ENCODE data around the gene PEX5L. TPM values are rescaled to one million over a fixed set of nuclear protein-coding genes. Genes with fewer than 3 reads are reported as not detected.
A peak's percentile ranks its signal among the peaks of the same experiment; 100 is the strongest.

Gene PEX5L
- total RNA-seq, 1 donor from 2014 or later: under 0.01 TPM

DNA sequence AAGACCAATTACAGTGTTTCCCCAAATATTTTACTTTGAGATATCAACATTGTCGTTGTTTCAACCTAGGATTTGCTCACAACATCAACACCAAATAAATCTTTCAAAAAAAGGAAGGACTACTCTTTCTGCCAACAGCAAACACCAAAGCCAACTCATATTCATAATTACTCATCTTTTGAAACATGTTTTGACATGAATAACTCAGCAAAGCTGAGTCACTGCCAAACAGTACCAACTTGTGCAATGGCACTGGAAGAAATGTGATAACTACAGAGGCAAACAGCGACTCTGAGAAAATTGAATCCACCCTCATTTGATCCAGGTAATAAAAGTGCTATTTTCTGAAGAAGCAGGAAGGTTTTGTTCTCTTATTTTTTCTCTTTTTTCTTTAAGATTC lies 67.2 kb downstream of the PEX5L start:
- DNase-seq (ENCODE audit: low read depth): peak; percentile 96

DNA sequence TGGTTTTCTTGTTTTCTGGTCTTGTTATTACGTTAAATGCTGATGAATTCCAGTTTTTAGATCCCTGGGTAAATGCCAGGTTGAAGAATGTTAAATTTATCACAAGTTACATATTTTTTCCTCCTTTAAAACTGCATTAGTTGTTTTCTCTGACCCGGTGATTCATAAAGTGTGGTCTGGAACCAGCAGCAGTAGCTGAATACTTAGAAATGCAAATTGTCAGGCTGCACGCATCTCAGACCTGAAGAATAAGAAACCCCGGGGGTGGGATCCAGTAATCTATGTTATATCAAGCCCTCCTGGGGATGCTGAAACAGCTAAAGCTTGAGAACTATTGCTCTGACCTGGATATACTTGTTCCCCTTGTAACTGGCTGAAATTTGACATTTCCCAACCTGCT lies 69.1 kb downstream of the PEX5L start:
- no peak for FAIRE-seq
- DNase-seq (ENCODE audit: low read depth): no peak

More for the DNA sequence above, 67.2 kb downstream of the PEX5L start:
- Histone ChIP-seq H3K36me3 (ENCODE audit: control insufficient read depth, insufficient read depth, low read length) (no peaks in the 10 kb centered on the region), H3K27me3 (ENCODE audit: control insufficient read depth, insufficient read depth, low read length) (no peaks in the 10 kb centered on the region), H3K4me3 (ENCODE audit: low read depth, low read length) (no peak overlapping the region)
- FAIRE-seq: no peak
- TF ChIP-seq, protein P1, sequence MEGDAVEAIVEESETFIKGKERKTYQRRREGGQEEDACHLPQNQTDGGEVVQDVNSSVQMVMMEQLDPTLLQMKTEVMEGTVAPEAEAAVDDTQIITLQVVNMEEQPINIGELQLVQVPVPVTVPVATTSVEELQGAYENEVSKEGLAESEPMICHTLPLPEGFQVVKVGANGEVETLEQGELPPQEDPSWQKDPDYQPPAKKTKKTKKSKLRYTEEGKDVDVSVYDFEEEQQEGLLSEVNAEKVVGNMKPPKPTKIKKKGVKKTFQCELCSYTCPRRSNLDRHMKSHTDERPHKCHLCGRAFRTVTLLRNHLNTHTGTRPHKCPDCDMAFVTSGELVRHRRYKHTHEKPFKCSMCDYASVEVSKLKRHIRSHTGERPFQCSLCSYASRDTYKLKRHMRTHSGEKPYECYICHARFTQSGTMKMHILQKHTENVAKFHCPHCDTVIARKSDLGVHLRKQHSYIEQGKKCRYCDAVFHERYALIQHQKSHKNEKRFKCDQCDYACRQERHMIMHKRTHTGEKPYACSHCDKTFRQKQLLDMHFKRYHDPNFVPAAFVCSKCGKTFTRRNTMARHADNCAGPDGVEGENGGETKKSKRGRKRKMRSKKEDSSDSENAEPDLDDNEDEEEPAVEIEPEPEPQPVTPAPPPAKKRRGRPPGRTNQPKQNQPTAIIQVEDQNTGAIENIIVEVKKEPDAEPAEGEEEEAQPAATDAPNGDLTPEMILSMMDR (IDR thresholded peaks at IDR 0.05; ENCODE audit: insufficient read depth, low read length, severe bottlenecking): no peak

DNA sequence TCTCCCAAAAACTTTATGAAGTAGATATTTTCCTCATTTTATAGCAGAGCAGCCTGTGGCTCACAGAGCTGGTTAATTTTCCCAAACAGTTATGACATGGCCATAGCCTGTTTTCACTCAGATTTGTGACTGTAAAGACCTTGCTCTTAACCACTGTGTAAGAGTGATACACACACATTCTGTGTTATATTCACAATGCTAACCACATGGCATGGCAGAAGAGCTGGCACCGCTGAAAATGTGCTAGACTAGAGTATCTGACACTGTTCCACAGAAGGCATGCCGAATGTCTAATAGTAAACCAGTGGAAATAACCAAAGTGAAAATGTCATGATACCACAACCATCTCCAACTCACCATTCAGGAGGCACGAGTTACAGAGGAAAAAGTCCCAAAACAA lies 71.8 kb downstream of the PEX5L start:
- no peaks in the 10 kb centered on the region for H3K27me3 ChIP-seq (ENCODE audit: control insufficient read depth, insufficient read depth, low read length)
- no peak for FAIRE-seq
- H3K4me3 ChIP-seq (ENCODE audit: low read depth, low read length): no peak overlapping the region
- TF ChIP-seq, protein P1 (IDR thresholded peaks at IDR 0.05; ENCODE audit: insufficient read depth, low read length, severe bottlenecking): no peak
- no peak for DNase-seq (ENCODE audit: low read depth)
- no peaks in the 10 kb centered on the region for H3K36me3 ChIP-seq (ENCODE audit: control insufficient read depth, insufficient read depth, low read length)

More for the DNA sequence above, 69.1 kb downstream of the PEX5L start:
- Histone ChIP-seq H3K4me3 (ENCODE audit: low read depth, low read length) (no peak overlapping the region), H3K27me3 (ENCODE audit: control insufficient read depth, insufficient read depth, low read length) (no peaks in the 10 kb centered on the region), H3K36me3 (ENCODE audit: control insufficient read depth, insufficient read depth, low read length) (no peaks in the 10 kb centered on the region)
- TF ChIP-seq, protein P1 (IDR thresholded peaks at IDR 0.05; ENCODE audit: insufficient read depth, low read length, severe bottlenecking): no peak

DNA sequence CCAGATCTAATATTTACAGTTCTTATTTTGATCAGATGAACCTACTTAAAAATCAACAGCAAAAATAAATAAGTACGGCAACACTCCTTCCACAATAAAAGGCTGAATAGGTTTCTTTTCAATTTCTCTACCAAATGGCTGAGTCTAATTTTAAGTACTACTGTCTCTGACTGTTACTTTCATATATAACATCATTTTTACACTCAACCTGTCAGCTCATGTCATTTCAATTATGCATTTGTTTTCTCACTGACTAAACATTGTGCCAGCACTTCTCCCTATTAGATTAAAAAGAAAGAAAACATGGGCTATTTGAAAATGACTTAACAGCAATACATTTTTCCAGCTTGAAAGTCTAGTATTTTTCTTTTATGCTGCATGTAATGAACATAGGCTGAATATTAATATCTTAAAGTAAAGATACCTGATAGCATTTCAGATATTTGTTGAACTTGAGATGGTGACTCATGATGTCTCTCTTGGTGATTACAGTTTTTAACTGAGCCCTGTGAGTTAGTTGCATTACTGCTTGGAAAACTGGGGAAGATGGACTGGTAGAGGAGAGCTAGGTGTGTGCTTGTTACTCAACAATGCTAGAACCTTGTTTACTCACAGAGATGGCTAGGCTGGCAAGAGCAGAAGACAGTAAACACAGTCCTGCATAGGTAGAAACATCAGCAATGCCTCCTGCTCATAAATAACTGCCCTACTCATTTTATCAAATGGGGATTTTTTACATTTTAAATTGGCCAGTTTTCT lies 73.9 kb downstream of the PEX5L start:
- TF ChIP-seq, protein P1 (IDR thresholded peaks at IDR 0.05; ENCODE audit: insufficient read depth, low read length, severe bottlenecking): no peak
- DNase-seq (ENCODE audit: low read depth) (peak; percentile 62), FAIRE-seq (no peak)
- H3K27me3 ChIP-seq (ENCODE audit: control insufficient read depth, insufficient read depth, low read length): no peaks in the 10 kb centered on the region
- no peaks in the 10 kb centered on the region for H3K36me3 ChIP-seq (ENCODE audit: control insufficient read depth, insufficient read depth, low read length)
- no peak overlapping the region for H3K4me3 ChIP-seq (ENCODE audit: low read depth, low read length)

DNA sequence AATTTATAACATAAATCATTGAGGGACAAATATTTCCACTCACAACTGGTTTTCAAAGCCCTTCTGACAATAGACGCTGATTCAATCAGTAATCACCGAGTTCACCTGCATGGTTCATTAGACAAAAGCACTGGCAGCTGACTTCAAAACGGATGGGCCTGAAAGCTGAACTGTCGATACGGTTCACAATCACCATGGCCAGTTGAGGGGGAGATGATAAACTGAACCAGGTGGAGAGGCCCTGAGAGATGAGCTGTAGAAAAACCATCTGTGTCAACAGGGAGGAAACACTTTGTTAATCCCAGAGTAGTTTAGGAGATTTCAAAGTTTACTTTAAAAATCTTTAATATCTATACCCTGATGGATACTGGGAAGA lies 75.0 kb downstream of the PEX5L start:
- TF ChIP-seq, protein P1 (IDR thresholded peaks at IDR 0.05; ENCODE audit: insufficient read depth, low read length, severe bottlenecking): no peak
- Histone ChIP-seq H3K27me3 (ENCODE audit: control insufficient read depth, insufficient read depth, low read length) (no peaks in the 10 kb centered on the region), H3K4me3 (ENCODE audit: low read depth, low read length) (no peak overlapping the region), H3K36me3 (ENCODE audit: control insufficient read depth, insufficient read depth, low read length) (no peaks in the 10 kb centered on the region)
- FAIRE-seq (no peak), DNase-seq (ENCODE audit: low read depth) (no peak)

Measured in bronchial epithelial cell (primary cell).